Ecto neural progenitor cell (in vitro differentiated cells): ENCODE data around the gene TOPORS.
"Not testable (repeated sequence)": the region's sequence is repeated elsewhere in the genome, so short reads cannot be mapped to it uniquely, and the experiment has no call there.

Experiments
- DNase-seq: peaks from one replicate; pipeline ENCODE4 v3.0.0-alpha.2; 2018; ENCODE audit warnings: low spot score

Gene TOPORS

GRCh38 chr9:32565967-32566366 lies 13.6 kb upstream of the TOPORS start:
- DNase-seq: no peak

- DNase-seq: no peak
Measured at GRCh38 chr9:32558408-32558934, 6.1 kb upstream of the TOPORS start.

- DNase-seq: no peak
Measured at GRCh38 chr9:32554591-32554990, 2.2 kb upstream of the TOPORS start.

GRCh38 chr9:32554107-32554506 lies 1.7 kb upstream of the TOPORS start:
- no peak for DNase-seq

DNA sequence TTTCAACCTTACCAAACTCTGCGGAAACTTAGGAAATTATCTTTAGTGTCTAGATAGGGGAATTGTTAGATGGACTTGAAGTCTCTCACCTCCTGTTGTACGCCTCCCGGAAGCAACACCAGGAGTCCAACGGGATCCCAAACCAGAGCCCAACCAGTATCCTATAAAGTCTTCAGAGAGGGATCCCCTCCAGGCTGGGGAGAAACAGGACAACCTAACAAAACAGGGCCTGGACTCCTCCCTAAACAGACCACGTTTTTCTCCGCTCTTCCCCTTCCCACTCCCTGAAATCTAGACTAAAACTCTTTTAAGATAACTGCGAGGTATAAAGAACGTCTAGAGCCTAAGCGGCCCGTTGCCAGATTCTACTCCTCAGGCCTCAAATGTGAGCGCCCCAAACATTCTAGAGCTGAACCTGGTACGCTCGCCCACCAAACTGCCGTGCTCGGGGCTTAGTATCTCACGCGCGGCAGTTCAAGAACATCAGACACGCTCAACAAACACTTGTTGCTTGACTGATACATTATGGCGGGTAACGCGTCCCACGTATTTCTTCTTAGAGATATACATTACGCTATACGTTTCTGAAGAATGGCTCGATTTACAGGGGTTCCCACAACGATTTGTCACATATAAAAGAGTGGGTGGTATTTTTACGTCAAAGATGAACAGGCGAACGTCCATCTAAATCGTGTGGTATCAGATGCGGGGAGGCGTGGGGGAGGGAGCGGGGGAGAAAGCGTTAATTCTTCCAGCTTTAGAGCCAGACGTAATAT lies 922 bp downstream of the TOPORS start:
- peak; percentile 56 for DNase-seq

DNA sequence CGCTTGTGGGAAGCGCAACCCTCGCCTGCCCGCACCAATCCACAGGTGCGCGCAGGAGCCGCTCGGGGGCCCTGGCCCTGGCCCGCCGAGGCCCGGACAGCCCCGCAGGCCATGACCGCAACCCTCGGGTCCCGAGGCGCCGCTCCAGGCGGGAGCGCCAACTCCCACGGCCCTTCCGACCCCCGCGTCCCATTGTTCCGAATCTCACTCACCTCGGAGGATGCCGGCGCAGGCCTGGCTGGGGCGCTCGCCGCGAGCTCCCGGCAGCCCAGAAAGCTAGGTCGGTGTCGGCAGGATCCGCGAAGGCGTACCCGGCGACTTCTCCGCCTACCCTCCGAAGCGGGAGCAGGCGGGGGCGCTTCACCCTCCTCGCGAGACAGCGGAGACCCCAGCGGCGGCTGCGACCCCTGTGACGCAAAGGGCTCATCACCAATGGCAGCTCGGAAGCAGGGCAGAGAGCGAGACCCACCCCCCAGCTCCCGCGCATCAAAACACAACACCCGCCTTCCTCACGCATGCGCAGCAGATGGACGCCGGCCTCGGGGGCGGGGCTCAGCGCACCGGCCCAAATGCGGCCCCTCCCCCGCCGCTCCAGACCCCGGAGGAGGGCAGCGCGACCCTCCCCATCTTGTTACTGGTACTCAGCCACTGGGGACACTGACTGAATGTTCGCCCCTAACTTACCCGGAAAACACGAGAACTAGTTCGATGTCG lies 1.7 kb downstream of the TOPORS start:
- peak; percentile 98 for DNase-seq

DNA sequence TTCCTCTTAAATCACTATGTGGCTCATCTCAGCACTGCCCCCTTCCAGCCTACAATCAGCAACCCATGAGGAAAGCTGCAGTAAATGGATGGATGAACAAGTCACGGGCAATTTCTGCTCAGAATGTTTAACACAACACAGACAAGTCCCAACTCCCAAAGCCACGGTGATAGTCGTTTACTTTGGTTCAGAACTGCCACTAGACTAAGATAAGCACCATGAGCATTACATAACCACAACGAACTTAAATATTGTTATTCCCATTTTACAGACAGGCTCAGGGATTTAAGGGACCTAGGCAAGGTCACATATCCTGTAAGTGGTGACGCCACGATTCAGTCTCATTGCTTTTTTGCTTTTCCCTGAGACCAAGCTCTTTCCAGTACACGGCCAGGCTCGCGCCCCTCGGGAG lies 2.2 kb downstream of the TOPORS start:
- DNase-seq: peak; percentile 43

DNA sequence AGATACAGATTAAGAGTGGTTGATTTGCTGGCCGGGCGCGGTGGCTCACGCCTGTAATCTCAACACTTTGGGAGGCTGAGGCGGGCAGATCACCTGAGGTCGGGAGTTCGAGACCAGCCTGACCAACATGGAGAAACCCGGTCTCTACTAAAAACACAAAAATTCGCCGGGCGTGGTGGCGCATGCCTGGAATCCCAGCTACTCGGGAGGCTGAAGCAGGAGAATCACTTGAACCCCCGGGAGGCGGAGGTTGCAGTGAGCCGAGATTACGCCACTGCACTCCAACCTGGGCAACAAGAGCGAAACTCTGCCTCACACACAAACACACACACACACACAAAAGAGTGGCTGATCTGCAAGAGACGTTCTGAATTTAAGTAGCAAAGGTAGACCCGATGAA lies 4.2 kb downstream of the TOPORS start:
- not testable (repeated sequence) for DNase-seq

DNA sequence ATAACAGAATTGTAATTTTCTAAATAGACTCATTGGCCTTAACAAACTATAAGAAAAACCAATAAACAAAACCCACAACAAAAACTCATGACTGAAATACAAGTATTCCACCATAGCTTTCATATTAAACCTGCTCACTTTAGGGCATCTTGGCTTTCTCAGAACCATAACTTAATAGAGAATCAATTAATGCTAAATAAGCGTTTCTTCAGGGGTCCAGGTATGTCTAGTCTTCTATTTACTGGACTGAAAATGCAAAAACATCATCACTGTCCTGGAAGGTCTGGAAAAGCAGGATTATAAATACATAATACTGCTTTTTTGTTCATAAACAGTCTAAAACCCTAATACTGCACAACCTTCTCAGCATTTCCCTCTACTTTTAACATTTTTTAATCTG lies 6.5 kb downstream of the TOPORS start:
- no peak for DNase-seq

DNA sequence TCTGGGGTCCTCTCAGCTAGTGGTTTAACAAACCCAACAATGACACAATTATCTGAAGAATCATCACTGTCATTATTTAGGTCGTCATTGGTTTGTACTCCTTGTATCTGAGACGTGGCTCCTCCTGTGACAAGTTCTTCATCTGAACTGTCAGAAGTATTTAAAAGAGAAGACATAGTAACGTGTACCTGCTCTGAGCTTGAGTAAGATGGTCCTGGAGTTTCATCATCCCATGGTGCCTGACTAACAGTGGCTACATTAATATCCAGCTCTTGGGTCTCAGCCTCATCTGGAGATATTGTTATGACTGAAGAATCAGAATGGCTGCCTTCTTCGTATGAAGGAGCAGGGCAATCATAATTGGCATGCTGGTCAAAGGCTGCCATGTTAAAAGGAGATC lies 9.3 kb downstream of the TOPORS start:
- no peak for DNase-seq

- no peak for DNase-seq
Measured at GRCh38 chr9:32533816-32534215, 18.6 kb downstream of the TOPORS start.

DNA sequence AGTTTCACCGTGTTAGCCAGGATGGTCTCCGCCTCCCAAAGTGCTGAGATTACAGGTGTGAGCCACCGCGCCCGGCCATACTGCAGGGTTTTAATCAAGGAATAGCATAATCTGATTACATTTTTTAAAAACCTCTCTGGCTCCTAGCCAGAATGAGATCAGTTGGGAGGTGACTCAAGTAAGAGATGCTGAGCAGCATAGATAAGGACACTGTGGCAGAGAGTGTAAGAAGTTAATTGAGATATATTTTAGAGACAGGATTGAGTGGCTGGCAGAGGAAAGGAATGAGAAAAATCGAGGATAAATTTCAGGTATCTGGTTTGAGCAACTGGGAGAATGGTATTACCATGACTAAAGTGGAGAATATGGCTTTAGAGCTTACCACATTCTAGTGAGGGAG lies 19.1 kb downstream of the TOPORS start:
- no peak for DNase-seq

DNA sequence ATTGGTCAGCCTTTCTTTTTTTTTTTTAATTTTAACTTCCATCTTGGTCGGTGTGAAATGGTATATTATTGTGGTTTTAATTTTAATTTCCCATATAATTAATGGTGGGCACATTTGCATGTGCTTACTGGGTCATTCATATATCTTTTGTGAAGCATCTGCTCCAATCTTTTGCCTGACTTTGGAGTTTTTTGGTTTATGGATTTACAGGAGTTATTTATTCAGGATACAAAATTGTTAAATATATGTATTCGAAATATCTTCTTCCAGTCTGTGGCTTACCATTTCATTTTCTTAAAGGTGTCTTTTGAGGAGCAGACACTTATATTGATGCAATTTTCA lies 25.7 kb downstream of the TOPORS start:
- no peak for DNase-seq

GRCh38 chr9:32526041-32526706 lies 26.2 kb downstream of the TOPORS start, which contains the start of gene RIGI:
Gene RIGI, minus strand, starts transcription at chr9:32526196. Its CDS starts 30 bp downstream, at chr9:32526166.
- peak; percentile 80 for DNase-seq

DNA sequence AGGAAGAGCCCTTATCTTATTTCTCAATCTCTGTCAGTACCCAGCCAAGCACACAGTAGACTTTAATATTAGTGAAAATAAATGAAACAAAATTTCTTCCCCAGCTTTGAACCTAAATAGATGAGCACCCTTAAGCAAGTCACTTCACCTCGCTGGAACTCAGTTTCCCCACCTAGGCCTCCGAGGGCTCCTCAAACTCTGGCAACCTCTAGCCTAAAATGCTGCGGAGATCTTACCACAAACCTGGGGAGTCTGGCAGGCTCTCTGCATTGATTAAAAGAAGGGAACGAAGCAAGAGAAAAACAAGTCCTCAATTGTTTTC lies 26.7 kb downstream of the TOPORS start:
- DNase-seq: no peak

- DNase-seq: no peak
Measured at GRCh38 chr9:32524892-32525708, 27.3 kb downstream of the TOPORS start.

DNA sequence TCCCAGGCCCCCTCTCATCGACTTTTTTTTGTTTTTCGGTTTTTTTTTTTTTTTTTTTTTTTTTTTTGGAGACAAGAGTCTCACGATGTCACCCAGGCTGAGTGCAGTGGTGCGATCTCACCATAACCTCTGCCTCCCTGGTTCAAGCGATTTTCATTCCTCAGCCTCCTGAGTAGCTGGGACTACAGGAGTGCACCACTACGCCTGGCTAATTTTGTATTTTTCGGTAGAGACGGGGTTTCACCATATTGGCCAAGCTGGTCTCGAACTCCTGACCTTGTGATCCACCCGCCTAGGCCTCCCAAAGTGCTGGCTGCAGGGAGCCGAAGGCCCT lies 27.9 kb downstream of the TOPORS start:
- DNase-seq: not testable (repeated sequence)

DNA sequence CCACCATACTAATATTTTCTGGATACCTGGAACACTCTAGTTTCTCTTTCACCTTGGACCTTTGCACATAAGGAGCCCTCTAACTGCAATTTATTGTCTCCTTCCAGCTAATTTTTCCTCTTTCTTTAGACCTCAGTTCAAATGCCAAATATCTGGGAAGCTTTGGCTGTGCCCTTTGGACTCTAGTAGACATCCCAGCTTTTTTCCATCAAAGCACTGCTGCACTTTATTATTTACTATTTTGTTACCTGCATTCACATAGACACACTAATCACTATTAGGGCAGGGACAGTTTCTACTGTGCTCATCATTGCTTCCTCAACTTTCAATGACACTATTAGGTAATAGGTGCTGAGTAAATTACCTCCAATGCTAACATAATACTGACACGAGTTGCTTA lies 28.5 kb downstream of the TOPORS start:
- no peak for DNase-seq

DNA sequence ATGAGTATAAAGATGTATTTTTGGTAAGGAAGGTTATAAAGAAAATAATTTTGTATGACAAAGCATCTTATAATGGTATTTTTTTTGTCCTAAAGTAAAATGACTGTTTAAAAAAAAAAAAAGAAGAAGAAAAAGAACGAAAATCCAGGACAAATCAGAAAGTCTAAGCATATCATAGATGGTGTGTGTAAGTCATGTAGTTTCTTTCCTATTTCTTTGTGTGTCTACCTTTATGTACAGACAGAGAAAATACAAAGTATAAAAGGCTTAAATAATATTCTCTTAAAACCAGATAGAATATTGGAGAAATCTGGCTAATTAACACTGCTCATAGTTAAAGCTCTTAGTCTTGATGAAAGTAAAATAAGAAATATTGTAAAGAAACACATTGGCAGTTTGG lies 34.1 kb downstream of the TOPORS start:
- no peak for DNase-seq

- DNase-seq: no peak
Measured at GRCh38 chr9:32516241-32516640, 36.1 kb downstream of the TOPORS start.

- DNase-seq: no peak
Measured at GRCh38 chr9:32508728-32509127, 43.7 kb downstream of the TOPORS start.

DNA sequence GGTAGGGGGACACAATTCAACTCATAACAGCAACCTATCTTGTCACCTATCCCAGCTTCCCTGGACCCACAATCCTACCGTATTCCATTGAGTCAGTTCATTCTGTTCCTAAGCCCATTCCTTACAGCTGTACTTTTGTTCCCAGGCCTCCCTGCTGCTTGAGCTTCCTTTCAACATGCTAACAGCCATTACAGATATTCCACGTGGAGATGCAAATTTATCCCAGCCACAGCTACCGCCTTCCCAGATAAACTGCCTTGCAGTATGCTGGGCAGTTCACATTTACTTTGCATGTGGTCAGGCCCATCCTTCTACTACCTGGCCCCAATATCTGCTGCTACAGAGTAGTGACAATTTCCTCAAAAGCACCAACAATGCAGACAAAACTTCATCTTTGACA lies 49.4 kb downstream of the TOPORS start:
- no peak for DNase-seq
